ENCODE measurements around the gene ACADS.

Gene ACADS

GRCh38 chr12:120725659-120726509 is at the start of gene ACADS:
ACADS (plus strand) TSS chr12:120725826; CDS start chr12:120725886, 60 bp downstream.
- peak; percentile 71 for DNase-seq (ENCODE audit: low read depth in 2 of 2)

GRCh38 chr12:120677765-120678473 is 47.7 kb upstream of the ACADS start:
- DNase-seq (ENCODE audit: low read depth in 2 of 2): no peak

GRCh38 chr12:120678572-120678971 is 47.1 kb upstream of the ACADS start:
- DNase-seq (ENCODE audit: low read depth in 2 of 2): no peak

- no peak for DNase-seq (ENCODE audit: low read depth in 2 of 2)
Measured at GRCh38 chr12:120680165-120680738, 45.4 kb upstream of the ACADS start.

- no peak for DNase-seq (ENCODE audit: low read depth in 2 of 2)
Measured at GRCh38 chr12:120684523-120684932, 41.1 kb upstream of the ACADS start.

GRCh38 chr12:120685522-120685921 is 40.1 kb upstream of the ACADS start:
- DNase-seq (ENCODE audit: low read depth in 2 of 2): no peak

GRCh38 chr12:120686151-120686689 is 39.4 kb upstream of the ACADS start:
- peak; percentile 95 for DNase-seq (ENCODE audit: low read depth in 2 of 2)

GRCh38 chr12:120686690-120687577 is 38.7 kb upstream of the ACADS start, which contains the start of gene MLEC:
MLEC (plus strand) TSS chr12:120687149; CDS start chr12:120687297, 148 bp downstream.
- peak; percentile 97 to 99 for DNase-seq (ENCODE audit: low read depth in 2 of 2)

- peak; percentile 14 to 18 for DNase-seq (ENCODE audit: low read depth in 2 of 2)
Measured at GRCh38 chr12:120687578-120688289, 37.9 kb upstream of the ACADS start.

- DNase-seq (ENCODE audit: low read depth in 2 of 2): no peak
Measured at GRCh38 chr12:120688527-120689071, 37.0 kb upstream of the ACADS start.

GRCh38 chr12:120689397-120690082 is 36.1 kb upstream of the ACADS start:
- DNase-seq (ENCODE audit: low read depth in 2 of 2): no peak

GRCh38 chr12:120690083-120690450 is 35.6 kb upstream of the ACADS start:
- no peak for DNase-seq (ENCODE audit: low read depth in 2 of 2)

- no peak for DNase-seq (ENCODE audit: low read depth in 2 of 2)
Measured at GRCh38 chr12:120690978-120691377, 34.6 kb upstream of the ACADS start.

- no peak for DNase-seq (ENCODE audit: low read depth in 2 of 2)
Measured at GRCh38 chr12:120692524-120693033, 33.0 kb upstream of the ACADS start.

GRCh38 chr12:120693848-120694247 is 31.8 kb upstream of the ACADS start:
- no peak for DNase-seq (ENCODE audit: low read depth in 2 of 2)

- DNase-seq (ENCODE audit: low read depth in 2 of 2): no peak
Measured at GRCh38 chr12:120696626-120697025, 29.0 kb upstream of the ACADS start.

GRCh38 chr12:120697344-120697743 is 28.3 kb upstream of the ACADS start:
- no peak for DNase-seq (ENCODE audit: low read depth in 2 of 2)

GRCh38 chr12:120698665-120699064 is 27.0 kb upstream of the ACADS start:
- DNase-seq (ENCODE audit: low read depth in 2 of 2): no peak

- no peak for DNase-seq (ENCODE audit: low read depth in 2 of 2)
Measured at GRCh38 chr12:120699553-120699952, 26.1 kb upstream of the ACADS start.
